ENCODE results near the gene DVL2.
A peak's percentile ranks its signal among the peaks of the same experiment; 100 is the strongest.

DVL2 gene

DNA sequence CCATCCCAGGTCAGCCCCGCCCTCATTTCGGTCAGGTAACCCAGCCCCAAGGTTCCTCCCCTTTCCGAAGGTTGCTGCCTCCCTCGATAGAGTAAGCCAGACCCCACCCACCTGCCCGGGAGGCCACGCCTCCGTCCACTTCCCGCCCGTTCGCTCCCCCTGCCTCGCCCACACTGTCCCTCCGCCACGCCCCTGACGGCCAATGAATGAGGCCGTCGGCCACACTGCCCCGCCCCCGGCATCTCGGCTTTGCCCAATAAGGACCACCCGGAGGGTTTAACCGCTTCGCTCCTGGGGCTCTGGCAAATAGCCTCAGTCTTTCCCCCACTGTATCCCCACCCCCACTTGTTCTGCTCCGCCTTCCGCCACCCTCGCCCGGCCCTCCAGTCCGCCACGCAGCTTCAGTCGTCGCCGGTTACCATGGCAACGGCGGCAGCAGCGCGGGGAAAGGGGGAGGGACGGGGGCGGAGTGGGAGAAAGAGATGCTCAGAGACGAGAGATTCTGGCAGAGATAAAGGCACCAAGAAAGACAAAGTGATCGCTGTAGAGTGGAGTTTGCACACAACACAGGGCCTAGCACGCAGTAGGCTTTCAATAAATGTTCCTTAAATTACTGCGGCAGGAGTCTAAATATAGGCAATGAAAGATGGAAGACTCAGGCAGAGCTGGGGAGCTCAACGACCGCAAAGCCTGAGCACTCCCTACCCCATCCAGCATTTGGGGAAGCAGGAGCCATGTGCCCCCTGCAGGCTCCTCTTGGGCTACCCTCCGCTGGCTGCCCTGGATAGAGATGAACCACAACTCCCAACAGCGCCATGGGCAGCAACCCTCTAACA lies 19.8 kb downstream of the DVL2 start (continued):
- peak; percentile 42; the same call in 1 of the 2 replicates for TF ChIP-seq ZNF280D (tag by site-specific recombination; IDR thresholded peaks at IDR 0.05)
- TF ChIP-seq ZNF10 (tag by site-specific recombination; IDR thresholded peaks at IDR 0.05), result no peak
- peak; percentile 88 for TF ChIP-seq KLF1 (tag by site-specific recombination; IDR thresholded peaks at IDR 0.05)
- peak; percentile 56; the same call in 1 of the 2 replicates for TF ChIP-seq ZNF2 (tag by site-specific recombination; IDR thresholded peaks at IDR 0.05)
- TF ChIP-seq ZNF580 (tag by site-specific recombination; IDR thresholded peaks at IDR 0.05), result no peak; the same call in 1 of the 2 replicates
- peak; percentile 43; the same call in 1 of the 2 replicates for TF ChIP-seq ZNF501 (tag by site-specific recombination; IDR thresholded peaks at IDR 0.05)
- peak; percentile 96 for TF ChIP-seq ZFHX2 (tag by site-specific recombination; conservative IDR thresholded peaks at IDR 0.05)
- no peak for TF ChIP-seq ZSCAN18 (tag by site-specific recombination; IDR thresholded peaks at IDR 0.05)
- no peak for TF ChIP-seq ZNF558 (tag by site-specific recombination; IDR thresholded peaks at IDR 0.05)
- TF ChIP-seq ZNF132 (tag by site-specific recombination; IDR thresholded peaks at IDR 0.05; ENCODE audit: borderline replicate concordance), result no peak
- no peak for TF ChIP-seq ZNF548 (tag by site-specific recombination; IDR thresholded peaks at IDR 0.05)
- peak; percentile 97; the same call in 1 of the 2 replicates for TF ChIP-seq ZNF76 (tag by site-specific recombination; IDR thresholded peaks at IDR 0.05; ENCODE audit: borderline replicate concordance, low read depth)
- TF ChIP-seq ZNF701 (tag by site-specific recombination; IDR thresholded peaks at IDR 0.05), result no peak
- TF ChIP-seq, protein P1, sequence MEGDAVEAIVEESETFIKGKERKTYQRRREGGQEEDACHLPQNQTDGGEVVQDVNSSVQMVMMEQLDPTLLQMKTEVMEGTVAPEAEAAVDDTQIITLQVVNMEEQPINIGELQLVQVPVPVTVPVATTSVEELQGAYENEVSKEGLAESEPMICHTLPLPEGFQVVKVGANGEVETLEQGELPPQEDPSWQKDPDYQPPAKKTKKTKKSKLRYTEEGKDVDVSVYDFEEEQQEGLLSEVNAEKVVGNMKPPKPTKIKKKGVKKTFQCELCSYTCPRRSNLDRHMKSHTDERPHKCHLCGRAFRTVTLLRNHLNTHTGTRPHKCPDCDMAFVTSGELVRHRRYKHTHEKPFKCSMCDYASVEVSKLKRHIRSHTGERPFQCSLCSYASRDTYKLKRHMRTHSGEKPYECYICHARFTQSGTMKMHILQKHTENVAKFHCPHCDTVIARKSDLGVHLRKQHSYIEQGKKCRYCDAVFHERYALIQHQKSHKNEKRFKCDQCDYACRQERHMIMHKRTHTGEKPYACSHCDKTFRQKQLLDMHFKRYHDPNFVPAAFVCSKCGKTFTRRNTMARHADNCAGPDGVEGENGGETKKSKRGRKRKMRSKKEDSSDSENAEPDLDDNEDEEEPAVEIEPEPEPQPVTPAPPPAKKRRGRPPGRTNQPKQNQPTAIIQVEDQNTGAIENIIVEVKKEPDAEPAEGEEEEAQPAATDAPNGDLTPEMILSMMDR (tag by site-specific recombination; IDR thresholded peaks at IDR 0.05), result peak; percentile 91
- TF ChIP-seq, protein P2, sequence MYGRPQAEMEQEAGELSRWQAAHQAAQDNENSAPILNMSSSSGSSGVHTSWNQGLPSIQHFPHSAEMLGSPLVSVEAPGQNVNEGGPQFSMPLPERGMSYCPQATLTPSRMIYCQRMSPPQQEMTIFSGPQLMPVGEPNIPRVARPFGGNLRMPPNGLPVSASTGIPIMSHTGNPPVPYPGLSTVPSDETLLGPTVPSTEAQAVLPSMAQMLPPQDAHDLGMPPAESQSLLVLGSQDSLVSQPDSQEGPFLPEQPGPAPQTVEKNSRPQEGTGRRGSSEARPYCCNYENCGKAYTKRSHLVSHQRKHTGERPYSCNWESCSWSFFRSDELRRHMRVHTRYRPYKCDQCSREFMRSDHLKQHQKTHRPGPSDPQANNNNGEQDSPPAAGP (tag by site-specific recombination; IDR thresholded peaks at IDR 0.05), result peak; percentile 68; the same call in 1 of the 2 replicates
- peak; percentile 86 for TF ChIP-seq GLIS1 (tag by site-specific recombination; IDR thresholded peaks at IDR 0.05)
- TF ChIP-seq, protein P3, sequence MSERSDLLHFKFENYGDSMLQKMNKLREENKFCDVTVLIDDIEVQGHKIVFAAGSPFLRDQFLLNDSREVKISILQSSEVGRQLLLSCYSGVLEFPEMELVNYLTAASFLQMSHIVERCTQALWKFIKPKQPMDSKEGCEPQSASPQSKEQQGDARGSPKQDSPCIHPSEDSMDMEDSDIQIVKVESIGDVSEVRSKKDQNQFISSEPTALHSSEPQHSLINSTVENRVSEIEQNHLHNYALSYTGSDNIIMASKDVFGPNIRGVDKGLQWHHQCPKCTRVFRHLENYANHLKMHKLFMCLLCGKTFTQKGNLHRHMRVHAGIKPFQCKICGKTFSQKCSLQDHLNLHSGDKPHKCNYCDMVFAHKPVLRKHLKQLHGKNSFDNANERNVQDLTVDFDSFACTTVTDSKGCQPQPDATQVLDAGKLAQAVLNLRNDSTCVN (tag by site-specific recombination; optimal IDR thresholded peaks at IDR 0.05), result no peak
- TF ChIP-seq ZNF768 (tag by site-specific recombination; IDR thresholded peaks at IDR 0.05), result no peak
- TF ChIP-seq ZNF302 (tag by site-specific recombination; IDR thresholded peaks at IDR 0.05; ENCODE audit: low read depth), result no peak
- TF ChIP-seq SCRT2 (tag by site-specific recombination; IDR thresholded peaks at IDR 0.05), result peak; percentile 33; the same call in 1 of the 2 replicates
- no peak for TF ChIP-seq ZNF776 (tag by site-specific recombination; IDR thresholded peaks at IDR 0.05; ENCODE audit: borderline replicate concordance)
- peak; percentile 73 for TF ChIP-seq HIC1 (tag by site-specific recombination; IDR thresholded peaks at IDR 0.05)
- TF ChIP-seq ZNF560 (tag by site-specific recombination; IDR thresholded peaks at IDR 0.05; ENCODE audit: borderline replicate concordance), result no peak
- TF ChIP-seq ZSCAN30 (tag by site-specific recombination; IDR thresholded peaks at IDR 0.05), result no peak
- TF ChIP-seq ZIC2 (tag by site-specific recombination; IDR thresholded peaks at IDR 0.05), result peak; percentile 85
- no peak for TF ChIP-seq ZNF610 (tag by site-specific recombination; IDR thresholded peaks at IDR 0.05; ENCODE audit: borderline replicate concordance)
- no peak for TF ChIP-seq ZNF658 (tag by site-specific recombination; IDR thresholded peaks at IDR 0.05)
- TF ChIP-seq ZNF266 (tag by site-specific recombination; IDR thresholded peaks at IDR 0.05; ENCODE audit: low read depth), result no peak

Measured in HEK293 (cell line).